ENCODE results near the gene TTLL9. TPM values are rescaled to one million over a fixed set of nuclear protein-coding genes. Genes with fewer than 3 reads are reported as not detected.

The TTLL9 gene
- total and polyA plus RNA-seq, 2 of the 13 experiments (the other 11 are each of a cell fraction or from before 2014, with no cell fraction given), result not detected

GRCh38 chr20:31879143-31879987 is 8.9 kb downstream of the TTLL9 start (continued):
- TF ChIP-seq ZNF710 (CRISPR knock-in tag; IDR thresholded peaks at IDR 0.05; ENCODE audit: borderline replicate concordance) (peak; percentile 68; the same call in 1 of the 2 replicates), FOSL2 (CRISPR knock-in tag; IDR thresholded peaks at IDR 0.05) (peak; percentile 60), ISL2 (CRISPR knock-in tag; IDR thresholded peaks at IDR 0.05) (peak; percentile 20; the same call in 1 of the 2 replicates), CSRNP2 (CRISPR knock-in tag; conservative IDR thresholded peaks at IDR 0.05; ENCODE audit: low read depth) (no peak), ZNF383 (CRISPR knock-in tag; IDR thresholded peaks at IDR 0.05; ENCODE audit: borderline replicate concordance) (peak; percentile 89; the same call in 1 of the 2 replicates), ZNF839 (CRISPR knock-in tag; IDR thresholded peaks at IDR 0.05; ENCODE audit: borderline replicate concordance) (no peak; the same call in 1 of the 2 replicates), ATF4 (CRISPR knock-in tag; IDR thresholded peaks at IDR 0.05) (no peak), ZNF44 (CRISPR knock-in tag; IDR thresholded peaks at IDR 0.05) (peak; percentile 87; the same call in 1 of the 2 replicates), ZSCAN12 (CRISPR knock-in tag; IDR thresholded peaks at IDR 0.05) (no peak), FOXO1 (CRISPR knock-in tag; IDR thresholded peaks at IDR 0.05) (peak; percentile 45; the same call in 1 of the 2 replicates), DRAP1 (CRISPR knock-in tag; IDR thresholded peaks at IDR 0.05) (peak; percentile 78), LRRFIP1 (CRISPR knock-in tag; conservative IDR thresholded peaks at IDR 0.05) (0 out of 2 replicates have a peak, but pooled peaks have one; percentile 60), GPBP1L1 (CRISPR knock-in tag; IDR thresholded peaks at IDR 0.05) (no peak), PRDM10 (CRISPR knock-in tag; IDR thresholded peaks at IDR 0.05; ENCODE audit: low read depth) (no peak; the same call in 1 of the 2 replicates)

Measured in HepG2 (cell line).